Inferior parietal cortex (tissue), 1 donor: Measurements from ENCODE around the gene GP1BB.

Experiments used
- DNase-seq: peaks from one replicate; pipeline ENCODE4 v3.0.0-alpha.2; 2016; ENCODE audit errors: extremely low spot score

GP1BB gene

DNA sequence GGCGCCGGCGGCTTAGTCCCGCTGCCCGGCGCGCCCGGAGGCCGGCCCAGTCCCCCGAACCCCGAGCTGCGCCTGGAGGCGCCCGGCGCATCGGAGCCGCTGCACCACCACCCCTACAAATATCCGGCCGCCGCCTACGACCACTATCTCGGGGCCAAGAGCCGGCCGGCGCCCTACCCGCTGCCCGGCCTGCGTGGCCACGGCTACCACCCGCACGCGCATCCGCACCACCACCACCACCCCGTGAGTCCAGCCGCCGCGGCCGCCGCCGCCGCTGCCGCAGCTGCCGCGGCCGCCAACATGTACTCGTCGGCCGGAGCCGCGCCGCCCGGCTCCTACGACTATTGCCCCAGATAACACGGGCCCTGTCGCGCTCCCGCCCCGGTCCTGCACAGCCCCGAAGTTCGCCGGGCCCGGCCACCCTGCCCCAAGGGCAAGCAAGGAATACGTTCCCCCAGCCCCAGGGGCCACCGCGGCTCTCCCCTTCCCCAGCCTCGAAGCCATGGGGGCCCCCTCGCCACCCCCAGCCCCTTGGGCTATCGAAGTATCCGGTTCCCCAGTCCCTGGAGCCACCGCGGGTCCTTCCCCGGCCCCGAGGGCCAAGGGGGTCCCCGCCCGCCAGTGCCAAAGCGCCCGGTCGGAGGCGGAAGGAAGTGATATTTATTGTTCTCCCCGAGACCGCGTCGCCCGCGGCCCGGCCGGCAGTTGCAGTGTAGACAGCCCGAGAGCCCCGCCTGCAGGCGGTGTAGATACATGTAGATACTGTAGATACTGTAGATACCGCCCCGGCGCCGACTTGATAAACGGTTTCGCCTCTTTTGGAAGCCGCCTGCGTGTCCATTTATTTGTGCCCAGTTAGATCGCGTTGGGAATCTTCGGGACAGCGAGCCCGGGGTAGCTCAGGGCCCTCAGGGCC lies 43.4 kb downstream of the GP1BB start:
- DNase-seq: no peak

GRCh38 chr22:19767427-19768341 lies 44.3 kb downstream of the GP1BB start:
- no peak for DNase-seq

DNA sequence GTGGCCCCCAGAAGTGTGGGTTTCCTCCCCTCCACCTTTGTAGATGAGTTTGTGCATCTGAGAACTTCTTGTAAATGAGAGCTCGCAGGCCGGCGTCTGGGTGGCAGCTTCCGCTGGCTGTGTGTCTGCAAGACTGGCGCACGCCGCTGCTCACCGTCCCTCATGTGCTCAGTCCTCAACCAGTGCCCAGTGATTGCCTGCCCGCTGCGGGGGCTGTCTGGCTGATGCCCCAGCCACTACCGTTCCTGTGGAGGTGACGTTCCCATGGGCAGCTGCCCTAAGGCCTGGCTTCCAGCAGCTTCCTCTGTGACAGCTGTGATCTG lies 46.0 kb downstream of the GP1BB start:
- DNase-seq: no peak

DNA sequence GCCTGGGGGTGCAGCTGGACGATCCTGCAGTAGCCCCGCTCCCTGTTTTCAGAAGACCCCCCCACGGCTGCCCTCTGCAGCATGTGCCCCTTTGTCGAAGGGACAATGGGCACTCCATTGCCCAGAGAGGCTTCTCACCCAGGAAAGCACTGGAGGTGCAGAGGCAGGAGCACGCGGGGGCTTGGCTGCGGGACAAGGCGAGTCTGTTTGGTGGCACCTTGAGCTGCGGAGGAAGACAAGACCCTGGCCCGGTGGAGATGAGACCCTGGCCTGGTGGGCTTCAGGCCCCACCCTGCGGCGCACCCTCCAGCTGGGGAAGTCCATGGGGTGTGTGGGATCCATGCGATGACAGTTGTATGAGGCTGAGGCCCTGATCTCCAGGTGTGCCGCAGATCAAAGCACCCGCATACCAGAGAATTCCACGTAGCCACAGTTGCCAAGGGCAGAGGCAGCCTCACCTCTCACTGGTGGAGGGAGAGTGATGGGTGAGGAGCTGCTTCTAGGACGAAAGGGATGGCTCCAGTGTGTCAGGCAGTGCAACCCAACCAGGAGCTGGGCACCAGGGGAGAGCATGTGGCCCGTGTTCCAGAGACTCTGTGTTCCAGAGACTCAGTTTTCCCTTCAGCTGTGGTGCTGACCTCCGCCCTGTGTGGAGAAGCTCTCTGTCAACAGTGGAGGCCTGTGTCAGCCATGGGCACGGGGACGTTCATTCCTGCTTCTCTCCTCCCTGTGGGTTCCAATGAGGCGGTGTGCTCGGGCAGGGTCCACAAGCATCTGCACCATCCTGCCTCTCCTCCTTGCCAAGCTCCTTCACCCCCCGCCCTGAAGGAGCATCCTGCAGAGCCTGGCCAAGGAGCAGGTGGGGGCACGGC lies 47.2 kb downstream of the GP1BB start:
- no peak for DNase-seq

DNA sequence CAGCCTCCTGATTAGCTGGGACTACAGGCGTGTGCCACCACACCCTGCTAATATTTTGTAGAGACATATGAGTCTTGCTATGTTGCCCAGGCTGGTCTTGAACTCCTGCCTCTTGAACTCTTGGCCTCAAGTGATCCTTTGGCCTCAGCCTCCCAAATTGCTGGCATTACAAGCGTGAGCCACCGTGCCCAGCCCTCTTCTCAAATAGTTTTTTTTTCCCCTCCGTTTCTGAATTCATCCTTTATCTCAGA lies 49.0 kb downstream of the GP1BB start:
- DNase-seq: no peak

GRCh38 chr22:19772673-19773469 lies 49.5 kb downstream of the GP1BB start:
- DNase-seq: no peak

- DNase-seq: no peak
These were observed 50.2 kb downstream of the GP1BB start for GRCh38 chr22:19773470-19774040.
